H1 (cell line): ENCODE measurements around the gene SMARCD2.
"Not testable (repeated sequence)": the region's sequence is repeated elsewhere in the genome, so short reads cannot be mapped to it uniquely, and the experiment has no call there.

Experiments
- POLR2A ChIP-seq, 2 experiments: IDR thresholded peaks; 1 replicate in 1 of 2; 2 replicates in 1 of 2; pipeline ENCODE4 v1.6.1; 2011; ENCODE audit warnings: low read depth in 2 of 2, low read length in 2 of 2, mild to moderate bottlenecking in 2 of 2; ENCODE audit errors: control extremely low read depth in 1 of 2
- USF2 ChIP-seq: IDR thresholded peaks from 2 replicates; pipeline ENCODE4 v1.6.1; 2011; ENCODE audit warnings: low read length, improper control_type of control experiment

GRCh38 chr17:63878413-63878812, 35.9 kb upstream of the SMARCD2 start:
- not testable (repeated sequence) for TF ChIP-seq USF2; POLR2A (IDR thresholded peaks at IDR 0.05; ENCODE audit: control extremely low read depth in 1 of 2, low read depth in 2 of 2, low read length in 2 of 2)
